GM12878 (cell line): ENCODE results near the gene SMYD5. TPM values are rescaled to one million over a fixed set of nuclear protein-coding genes. Genes with fewer than 3 reads are reported as not detected.

Experiments
- ATAC-seq: fragments of 200-7000 bp; cut with Tn5 transposase; 3 replicates; pipeline ENCODE4 v1.9.1; 2020; ENCODE audit warnings: mild to moderate bottlenecking, moderate library complexity
- BruUV-seq: library from RNA; stranded (reverse); fragments of 400-500 nt; replicated peaks from 2 replicates; lab custom pipeline; 2021; lab: Mats Ljungman, UMichigan
- CTCF ChIA-PET: fragments of 300-600 bp; sonication (Branson Sonifier 250); formaldehyde crosslinking; extraction: SDS; loops from one replicate; lab custom pipeline; 2021; ENCODE audit warnings: inconsistent platforms; lab: Yijun Ruan, JAX
- POLR2A ChIA-PET: fragments of 350-600 bp; formaldehyde crosslinking; extraction: SDS; loops from one replicate; lab custom pipeline; 2021; ENCODE audit warnings: inconsistent platforms; lab: Charles Lee
- RAD21 ChIA-PET: fragments of 300-600 bp; sonication (Branson Sonifier 250); formaldehyde crosslinking; loops from one replicate; lab custom pipeline; 2023; ENCODE audit warnings: antibody characterized with exemption; ENCODE audit not compliant: unreplicated experiment; lab: Charles Lee
- SMC1A ChIA-PET: fragments of 300-600 bp; sonication (Branson Sonifier 250); formaldehyde crosslinking; loops from one replicate; lab custom pipeline; 2023; ENCODE audit not compliant: unreplicated experiment, uncharacterized antibody; lab: Charles Lee
- DNase-seq: peaks from one replicate; pipeline ENCODE4 v3.0.0-alpha.2; 2011; ENCODE audit warnings: low read depth, low spot score
- FAIRE-seq: peaks from 3 replicates; lab custom pipeline; 2011; peaks lifted over from hg19 to GRCh38; lab: Jason Lieb, UNC
- H2AFZ ChIP-seq: 2 replicates; pipeline ENCODE4 v1.6.0; 2011; ENCODE audit warnings: low read depth, low read length, control low read depth; ENCODE audit not compliant: control insufficient read depth
- H3K27ac ChIP-seq: 2 replicates; pipeline ENCODE4 v1.5.1; 2011; ENCODE audit warnings: control low read depth; ENCODE audit not compliant: control insufficient read depth, insufficient read depth
- H3K27me3 ChIP-seq, 2 experiments: replicated peaks in 1 of 2; 2 replicates each; pipeline versions ENCODE4 v1.6.0 to v1.6.1; 2011; ENCODE audit warnings: low read length in 1 of 2; ENCODE audit not compliant: control insufficient read depth in 2 of 2, insufficient read depth in 2 of 2
- H3K36me3 ChIP-seq, 2 experiments: 2 replicates each; pipeline ENCODE4 v1.5.1; 2011; ENCODE audit warnings: low read length in 1 of 2; ENCODE audit not compliant: control insufficient read depth in 2 of 2, insufficient read depth in 2 of 2
- H3K4me1 ChIP-seq: 2 replicates; pipeline ENCODE4 v1.6.1; 2011; ENCODE audit warnings: mild to moderate bottlenecking, low read length, moderate library complexity, mixed read lengths; ENCODE audit not compliant: control insufficient read depth, insufficient read depth
- H3K4me2 ChIP-seq: 2 replicates; pipeline ENCODE4 v1.6.0; 2011; ENCODE audit warnings: control low read depth; ENCODE audit not compliant: control insufficient read depth, insufficient read depth
- H3K4me3 ChIP-seq: fragments of 200-600 bp; sonication (generic); 2 replicates; pipeline ENCODE4 v1.5.1; 2016
- H3K79me2 ChIP-seq: 2 replicates; pipeline ENCODE4 v1.6.0; 2011; ENCODE audit warnings: low read length; ENCODE audit not compliant: control insufficient read depth, insufficient read depth
- H3K9ac ChIP-seq: 2 replicates; pipeline ENCODE4 v1.8.0; 2011; ENCODE audit warnings: low read length, control low read depth, mixed read lengths; ENCODE audit not compliant: control insufficient read depth, insufficient read depth
- H3K9me3 ChIP-seq: replicated peaks from 3 replicates; pipeline ENCODE4 v1.5.1; 2011; ENCODE audit warnings: mild to moderate bottlenecking, low read length; ENCODE audit not compliant: control insufficient read depth, insufficient read depth
- H4K20me1 ChIP-seq: 2 replicates; pipeline ENCODE4 v1.6.0; 2011; ENCODE audit not compliant: control insufficient read depth, insufficient read depth
- ASH2L ChIP-seq: fragments of 300-600, 200-600 bp; sonication (generic); IDR thresholded peaks from 2 replicates; pipeline ENCODE4 v1.6.1; 2017; ENCODE audit warnings: low read depth, mild to moderate bottlenecking, borderline replicate concordance
- CHD1 ChIP-seq: IDR thresholded peaks from 2 replicates; pipeline ENCODE4 v1.6.1; 2012; ENCODE audit warnings: low read depth, low read length, improper control_type of control experiment
- CREB1 ChIP-seq: IDR thresholded peaks from 2 replicates; pipeline ENCODE4 v1.6.1; 2012; ENCODE audit warnings: low read depth, mild to moderate bottlenecking, inconsistent platforms
- CTCF ChIP-seq, 3 experiments: IDR thresholded peaks in 2 of 3; conservative IDR thresholded peaks in 1 of 3; 2 replicates each; pipeline ENCODE4 v1.5.1; 2011; ENCODE audit warnings: low read depth in 3 of 3, low read length in 3 of 3, mild to moderate bottlenecking in 3 of 3, control low read depth in 2 of 3, moderate library complexity in 2 of 3, inconsistent platforms in 1 of 3, mixed read lengths in 1 of 3; ENCODE audit not compliant: control insufficient read depth in 2 of 3, insufficient read depth in 1 of 3; ENCODE audit errors: extremely low read depth in 1 of 3
- HDAC2 ChIP-seq: fragments of 200-600 bp; sonication (generic); IDR thresholded peaks from 2 replicates; pipeline ENCODE4 v1.6.1; 2017
- NFIC ChIP-seq: IDR thresholded peaks from 2 replicates; pipeline ENCODE4 v1.6.1; 2012; ENCODE audit warnings: low read depth, mild to moderate bottlenecking, inconsistent platforms, low read length, moderate library complexity
- NFXL1 ChIP-seq: fragments of 450-650 bp; IDR thresholded peaks from 2 replicates; pipeline ENCODE4 v1.6.1; 2017; ENCODE audit warnings: antibody characterized with exemption, mild to moderate bottlenecking, borderline replicate concordance
- NFYA ChIP-seq: IDR thresholded peaks from 2 replicates; pipeline ENCODE4 v1.6.1; 2011; ENCODE audit warnings: low read depth, mild to moderate bottlenecking, low read length, improper control_type of control experiment, borderline replicate concordance
- PAX5 ChIP-seq: IDR thresholded peaks from 2 replicates; pipeline ENCODE4 v1.6.1; 2011; ENCODE audit warnings: low read depth, low read length, borderline replicate concordance
- SREBF1 ChIP-seq: IDR thresholded peaks from 2 replicates; pipeline ENCODE4 v1.6.1; 2012; ENCODE audit warnings: mild to moderate bottlenecking, low read length
- STAT3 ChIP-seq: IDR thresholded peaks from 2 replicates; pipeline ENCODE4 v1.6.1; 2011; ENCODE audit warnings: low read depth, low read length, improper control_type of control experiment
- TARDBP ChIP-seq: IDR thresholded peaks from 2 replicates; pipeline ENCODE4 v1.6.1; 2016; ENCODE audit warnings: borderline replicate concordance
- ZBTB11 ChIP-seq: fragments of 450-650 bp; formaldehyde crosslinking; IDR thresholded peaks from 2 replicates; pipeline ENCODE4 v1.5.0; 2022; ENCODE audit warnings: mild to moderate bottlenecking, missing genetic modification characterization
- ZZZ3 ChIP-seq: IDR thresholded peaks from 2 replicates; pipeline ENCODE4 v1.6.1; 2011; ENCODE audit warnings: low read depth; ENCODE audit not compliant: control insufficient read depth, insufficient read length
- WGBS: methylation state at CpG from one replicate; pipeline ENCODE4 v1.1.6; 2016; ENCODE audit warnings: low lambda C conversion rate; ENCODE audit not compliant: insufficient replicate concordance, insufficient coverage; ENCODE audit errors: missing lambda C conversion rate; 5-methylcytosine and 5-hydroxymethylcytosine counted together
- in situ Hi-C: fragments of 300-500 bp; cut with MboI; formaldehyde crosslinking; loops from 9 replicates; pipeline ENCODE4 v1.14.3; 2018; ENCODE audit warnings: mixed read lengths
- intact Hi-C: fragments of 100-400 bp; cut with micrococcal nuclease; formaldehyde crosslinking; loops from one replicate; pipeline ENCODE4 v1.14.2; 2022; ENCODE audit not compliant: unreplicated experiment
- polyA plus RNA-seq, 11 experiments: library from polyadenylated mRNA; depleted of rRNA in 4 of 11; unstranded in 6 of 11; stranded (reverse) in 5 of 11; fragments of >200 nt; fragmentation: Nextera tagmentation in 4 of 11; fragmentation: Illumina TruSeq in 1 of 11; extraction: Ambion mirVana in 4 of 11; extraction: Trizol in 1 of 11; gene quantifications; 1 replicate in 1 of 11; 2 replicates in 10 of 11; pipeline versions ENCODE4 v1.2.1 to v1.2.3, GENCODE V29; 2011 to 2016; ENCODE audit warnings: inconsistent platforms in 2 of 11, missing spikeins in 2 of 11, low read depth in 1 of 11
- total RNA-seq, 4 experiments: library from RNA; depleted of rRNA in 3 of 4; stranded (reverse); fragments of >200 nt in 3 of 4; fragmentation: Illumina TruSeq in 1 of 4; extraction: Trizol in 1 of 4; gene quantifications; 2 replicates each; pipeline versions ENCODE4 v1.2.1 to v1.2.3, GENCODE V29; 2013 to 2021

The SMYD5 gene
- total and polyA plus RNA-seq, 10 of the 15 experiments (the other 5 are each of a cell fraction or from before 2014, with no cell fraction given), result 6.1 to 35.3 (median 26.4) TPM

GRCh38 chr2:73205611-73206010 lies 8.4 kb upstream of the SMYD5 start:
- H3K4me1 ChIP-seq, result no peaks in the 10 kb centered on the region
- H3K79me2 ChIP-seq, result no peaks in the 10 kb centered on the region
- FAIRE-seq (no peak), DNase-seq (no peak), ATAC-seq (no peak)
- RAD21 ChIA-PET, result no interaction called here
- H3K36me3 ChIP-seq, result no peaks in the 10 kb centered on the region; a peak in 1 of 4 replicates
- H2AFZ ChIP-seq, result no peak overlapping the region
- intact Hi-C loops (no loop called here), in situ Hi-C loops (no loop called here)
- H3K4me2 ChIP-seq, result no peak overlapping the region
- no peaks in the 10 kb centered on the region for H4K20me1 ChIP-seq
- SMC1A ChIA-PET, result no interaction called here
- H3K27me3 ChIP-seq, result peaks cover 0 to 3% of the 10 kb centered on the region in 2 experiments; a peak in 2 of 4 replicates
- BruUV-seq, result no TSS peak
- 76% methylated on average over 6 of the region's 6 CpGs for WGBS
- no peaks in the 10 kb centered on the region for H3K9me3 ChIP-seq
- POLR2A ChIA-PET, result no interaction called here
- TF ChIP-seq ASH2L (no peak), NFYA (no peak), ZZZ3 (no peak), PAX5 (no peak), NFIC (no peak), SREBF1 (no peak)
- CTCF ChIA-PET, result interaction anchor here (0.6 kb wide), 1 partner anchor 23 kb away, joined by 3 read pairs; no protein-coding TSS in a partner anchor
- H3K27ac ChIP-seq, result no peak overlapping the region
- H3K9ac ChIP-seq, result no peak overlapping the region
- no peak overlapping the region for H3K4me3 ChIP-seq

- ATAC-seq (no peak), DNase-seq (no peak), FAIRE-seq (no peak)
- intact Hi-C loops, result no loop called here
- RAD21 ChIA-PET, result interaction anchor here (0.6 kb wide), 1 partner anchor 206 kb away, joined by 3 read pairs; no protein-coding TSS in a partner anchor
- Histone ChIP-seq H3K9ac (no peak overlapping the region), H3K27me3 (0 out of 4 replicates have a peak, but pooled peaks cover 0 to 3% of the 10 kb centered on the region in 2 experiments), H3K4me1 (peaks cover under 1% of the 10 kb centered on the region; the same call in 1 of the 2 replicates), H3K4me2 (no peak overlapping the region), H3K27ac (no peak overlapping the region), H4K20me1 (no peaks in the 10 kb centered on the region), H3K79me2 (no peaks in the 10 kb centered on the region), H2AFZ (no peak overlapping the region), H3K4me3 (no peak overlapping the region), H3K36me3 (no peaks in the 10 kb centered on the region), H3K9me3 (no peaks in the 10 kb centered on the region)
- SMC1A ChIA-PET, result interaction anchor here (1.1 kb wide), 1 partner anchor 12 kb away, joined by 3 read pairs; no protein-coding TSS in a partner anchor
- in situ Hi-C loops, result no loop called here
- POLR2A ChIA-PET, result no interaction called here
- no TSS peak for BruUV-seq
- CTCF ChIA-PET, result no interaction called here
- WGBS, result 4% methylated on average over 3 of the region's 3 CpGs
- TF ChIP-seq TARDBP (no peak), ZBTB11 (CRISPR knock-in tag) (no peak), HDAC2 (no peak), CTCF (IDR thresholded peaks at IDR 0.05 in 2 of 3, conservative IDR thresholded peaks at IDR 0.05 in 1 of 3; ENCODE audit: control insufficient read depth in 2 of 3, extremely low read depth in 1 of 3, insufficient read depth in 1 of 3, low read depth in 3 of 3, low read length in 3 of 3) (no peak), CREB1 (no peak), CHD1 (no peak), NFXL1 (no peak), STAT3 (no peak)
Measured at GRCh38 chr2:73208258-73208657, 5.8 kb upstream of the SMYD5 start.
